ENCODE measurements around the gene ITPRID1.

- TF ChIP-seq KDM1A (IDR thresholded peaks at IDR 0.05; ENCODE audit: borderline replicate concordance, low read length) (no peak), EP300 (IDR thresholded peaks at IDR 0.05; ENCODE audit: borderline replicate concordance in 1 of 2, low read depth in 2 of 2, low read length in 2 of 2) (no peak), JUN (IDR thresholded peaks at IDR 0.05; ENCODE audit: low read depth, low read length) (no peak), SAP30 (IDR thresholded peaks at IDR 0.05; ENCODE audit: insufficient read depth, insufficient replicate concordance, low read length) (no peak), SUZ12 (IDR thresholded peaks at IDR 0.05; ENCODE audit: low read length) (no peak), CTCF (IDR thresholded peaks at IDR 0.05; ENCODE audit: control extremely low read depth in 1 of 3, insufficient read depth in 1 of 3, low read depth in 1 of 3, low read length in 3 of 3) (no peak), GTF2F1 (IDR thresholded peaks at IDR 0.05; ENCODE audit: borderline replicate concordance, low read depth, low read length) (no peak), TAF7 (optimal IDR thresholded peaks at IDR 0.05; ENCODE audit: borderline replicate concordance, low read depth, low read length) (no peak), RFX5 (IDR thresholded peaks at IDR 0.05; ENCODE audit: borderline replicate concordance, low read depth, low read length) (no peak), RAD21 (IDR thresholded peaks at IDR 0.05 in 1 of 2, conservative IDR thresholded peaks at IDR 0.05 in 1 of 2; ENCODE audit: low read depth in 2 of 2, low read length in 2 of 2) (no peak), POLR2A (IDR thresholded peaks at IDR 0.05; ENCODE audit: control extremely low read depth in 1 of 2, low read depth in 2 of 2, low read length in 2 of 2) (no peak)
These were observed 21.8 kb upstream of the ITPRID1 start for GRCh38 chr7:31492086-31492485.
